ENCODE data around the gene ADAMTS12.

ADAMTS12 gene

DNA sequence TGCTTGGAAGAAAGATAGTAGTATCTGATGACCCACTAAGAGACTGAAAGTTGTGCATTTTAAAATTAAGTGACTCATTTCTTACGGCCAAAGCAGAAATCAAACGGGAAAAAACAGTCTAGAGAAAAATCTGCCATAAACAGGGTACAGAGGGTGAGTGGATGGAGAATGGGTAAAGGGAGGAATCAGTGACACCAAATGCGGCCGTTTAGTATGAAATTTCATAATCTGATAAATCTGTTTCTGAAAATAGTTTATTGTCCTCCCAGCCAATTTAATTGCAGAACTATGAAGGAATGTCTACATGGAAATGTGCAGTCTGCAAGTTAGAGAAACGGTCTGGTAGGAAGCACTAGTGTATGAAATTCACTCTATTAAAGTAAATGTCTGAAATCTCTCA is 39.5 kb downstream of the ADAMTS12 start:
- no peaks in the 10 kb centered on the region for H3K27me3 ChIP-seq (ENCODE audit: control insufficient read depth in 1 of 2, insufficient read depth in 1 of 2, low read length in 2 of 2)
- no peak overlapping the region for H2BK5ac ChIP-seq (ENCODE audit: low read depth, low read length, poor library complexity, severe bottlenecking)
- peak overlapping the region; percentile 79 for H3K9ac ChIP-seq (ENCODE audit: low read length)
- no peak overlapping the region for H2BK12ac ChIP-seq (ENCODE audit: low read length in 2 of 2)
- H3K36me3 ChIP-seq (ENCODE audit: control insufficient read depth in 1 of 2, insufficient read depth in 2 of 2, low read depth in 1 of 2, low read length in 2 of 2): no peaks in the 10 kb centered on the region
- peaks cover 8% of the 10 kb centered on the region for H3K79me1 ChIP-seq (replicated peaks; ENCODE audit: low read length, poor library complexity, severe bottlenecking)
- no peak overlapping the region for H2BK120ac ChIP-seq (ENCODE audit: low read depth, low read length)
- no peak overlapping the region for H3K18ac ChIP-seq (ENCODE audit: low read depth in 1 of 2, low read length in 2 of 2)
- H3K4me1 ChIP-seq (ENCODE audit: control insufficient read depth, insufficient read depth, low read depth, low read length): peaks cover 24% of the 10 kb centered on the region
- H3K23ac ChIP-seq (ENCODE audit: low read length in 2 of 2): no peak overlapping the region
- H2AFZ ChIP-seq (ENCODE audit: low read depth, low read length): no peak overlapping the region
- no peak overlapping the region for H4K8ac ChIP-seq (ENCODE audit: low read length)
- H3K4ac ChIP-seq (ENCODE audit: low read depth in 1 of 2, low read length in 2 of 2): no peak overlapping the region
- peak; percentile 48 for DNase-seq
- no peak overlapping the region for H2BK15ac ChIP-seq (ENCODE audit: low read depth, poor library complexity, severe bottlenecking)
- H3K4me3 ChIP-seq (ENCODE audit: insufficient read depth in 1 of 2, low read depth in 1 of 2, low read length in 2 of 2): peak overlapping the region in 1 of 2 experiments; percentile 32
- H3K27ac ChIP-seq (ENCODE audit: low read length, poor library complexity, severe bottlenecking): peak overlapping the region; percentile 30
- WGBS: 33% methylated on average over 3 of the region's 5 CpGs
- no peak overlapping the region for H3K4me2 ChIP-seq (ENCODE audit: low read length, poor library complexity, severe bottlenecking)
- no peak overlapping the region for H2AK5ac ChIP-seq (ENCODE audit: low read length, severe bottlenecking)
- no peak overlapping the region for H3K14ac ChIP-seq (ENCODE audit: low read length in 2 of 2)
- no peak overlapping the region for H4K91ac ChIP-seq (ENCODE audit: low read length)
- no peaks in the 10 kb centered on the region for H3K9me3 ChIP-seq (ENCODE audit: control insufficient read depth, low read length)

GRCh38 chr5:33850100-33850594 is 41.6 kb downstream of the ADAMTS12 start:
- Histone ChIP-seq H3K4ac (ENCODE audit: low read depth in 1 of 2, low read length in 2 of 2) (peak overlapping the region; percentile 14 to 59), H3K27ac (ENCODE audit: low read length, poor library complexity, severe bottlenecking) (peak overlapping the region; percentile 82), H3K18ac (ENCODE audit: low read depth in 1 of 2, low read length in 2 of 2) (peak overlapping the region; percentile 61 to 67), H4K8ac (ENCODE audit: low read length) (peak overlapping the region; percentile 90), H4K91ac (ENCODE audit: low read length) (peak overlapping the region; percentile 73), H3K4me1 (ENCODE audit: control insufficient read depth, insufficient read depth, low read depth, low read length) (peaks cover 18% of the 10 kb centered on the region), H3K27me3 (ENCODE audit: control insufficient read depth in 1 of 2, insufficient read depth in 1 of 2, low read length in 2 of 2) (no peaks in the 10 kb centered on the region), H2BK120ac (ENCODE audit: low read depth, low read length) (peak overlapping the region; percentile 11), H2BK15ac (ENCODE audit: low read depth, poor library complexity, severe bottlenecking) (peak overlapping the region; percentile 88), H2AFZ (ENCODE audit: low read depth, low read length) (no peak overlapping the region), H3K36me3 (ENCODE audit: control insufficient read depth in 1 of 2, insufficient read depth in 2 of 2, low read depth in 1 of 2, low read length in 2 of 2) (peaks cover 0 to 3% of the 10 kb centered on the region in 2 experiments), H3K79me1 (replicated peaks; ENCODE audit: low read length, poor library complexity, severe bottlenecking) (peaks cover 11% of the 10 kb centered on the region), H3K9ac (ENCODE audit: low read length) (no peak overlapping the region), H3K23ac (ENCODE audit: low read length in 2 of 2) (no peak overlapping the region), H2BK12ac (ENCODE audit: low read length in 2 of 2) (peak overlapping the region; percentile 57 to 94), H3K4me2 (ENCODE audit: low read length, poor library complexity, severe bottlenecking) (no peak overlapping the region), H3K4me3 (ENCODE audit: insufficient read depth in 1 of 2, low read depth in 1 of 2, low read length in 2 of 2) (no peak overlapping the region), H3K9me3 (ENCODE audit: control insufficient read depth, low read length) (no peaks in the 10 kb centered on the region), H3K14ac (ENCODE audit: low read length in 2 of 2) (no peak overlapping the region), H2AK5ac (ENCODE audit: low read length, severe bottlenecking) (peak overlapping the region; percentile 37), H2BK5ac (ENCODE audit: low read depth, low read length, poor library complexity, severe bottlenecking) (no peak overlapping the region)
- 16% methylated on average over 9 of the region's 9 CpGs for WGBS
- peak; percentile 83 for DNase-seq

DNA sequence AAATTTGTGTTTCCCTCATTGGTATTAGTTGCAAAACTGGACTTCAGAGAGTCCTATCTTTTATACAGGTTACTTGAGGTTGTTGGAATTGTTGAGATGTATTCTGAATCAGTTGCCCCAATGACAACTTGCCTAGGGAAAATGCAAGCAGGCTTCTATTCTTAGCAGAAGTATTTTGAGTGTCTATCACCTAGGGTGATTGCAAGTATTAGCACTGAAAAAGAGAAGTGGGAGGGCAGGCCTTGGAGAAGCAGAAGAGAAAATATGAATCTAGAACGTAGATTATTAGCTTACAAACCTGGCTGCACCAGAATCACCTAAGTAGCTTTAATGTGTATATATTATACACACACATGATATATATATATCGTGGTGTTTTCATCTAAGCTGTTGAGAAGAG is 43.2 kb downstream of the ADAMTS12 start:
- Histone ChIP-seq H3K14ac (ENCODE audit: low read length in 2 of 2) (no peak overlapping the region), H3K18ac (ENCODE audit: low read depth in 1 of 2, low read length in 2 of 2) (no peak overlapping the region), H3K27me3 (ENCODE audit: control insufficient read depth in 1 of 2, insufficient read depth in 1 of 2, low read length in 2 of 2) (no peaks in the 10 kb centered on the region), H3K9ac (ENCODE audit: low read length) (no peak overlapping the region), H2BK5ac (ENCODE audit: low read depth, low read length, poor library complexity, severe bottlenecking) (no peak overlapping the region), H4K8ac (ENCODE audit: low read length) (no peak overlapping the region), H2BK15ac (ENCODE audit: low read depth, poor library complexity, severe bottlenecking) (no peak overlapping the region), H3K4me3 (ENCODE audit: insufficient read depth in 1 of 2, low read depth in 1 of 2, low read length in 2 of 2) (no peak overlapping the region), H3K27ac (ENCODE audit: low read length, poor library complexity, severe bottlenecking) (no peak overlapping the region), H3K4me2 (ENCODE audit: low read length, poor library complexity, severe bottlenecking) (no peak overlapping the region), H4K91ac (ENCODE audit: low read length) (no peak overlapping the region), H3K4ac (ENCODE audit: low read depth in 1 of 2, low read length in 2 of 2) (no peak overlapping the region), H3K23ac (ENCODE audit: low read length in 2 of 2) (no peak overlapping the region), H3K4me1 (ENCODE audit: control insufficient read depth, insufficient read depth, low read depth, low read length) (peaks cover 16% of the 10 kb centered on the region), H2AFZ (ENCODE audit: low read depth, low read length) (no peak overlapping the region), H2BK120ac (ENCODE audit: low read depth, low read length) (no peak overlapping the region), H2AK5ac (ENCODE audit: low read length, severe bottlenecking) (no peak overlapping the region), H2BK12ac (ENCODE audit: low read length in 2 of 2) (no peak overlapping the region), H3K79me1 (replicated peaks; ENCODE audit: low read length, poor library complexity, severe bottlenecking) (peaks cover 11% of the 10 kb centered on the region), H3K9me3 (ENCODE audit: control insufficient read depth, low read length) (no peaks in the 10 kb centered on the region), H3K36me3 (ENCODE audit: control insufficient read depth in 1 of 2, insufficient read depth in 2 of 2, low read depth in 1 of 2, low read length in 2 of 2) (peaks cover 0 to 3% of the 10 kb centered on the region in 2 experiments)
- WGBS: no CpG with 5 or more reads among the region's 2 CpGs
- DNase-seq: no peak

GRCh38 chr5:33846851-33847250 is 44.9 kb downstream of the ADAMTS12 start:
- Histone ChIP-seq H2BK5ac (ENCODE audit: low read depth, low read length, poor library complexity, severe bottlenecking) (no peak overlapping the region), H2AK5ac (ENCODE audit: low read length, severe bottlenecking) (no peak overlapping the region), H3K4me3 (ENCODE audit: insufficient read depth in 1 of 2, low read depth in 1 of 2, low read length in 2 of 2) (no peak overlapping the region), H2AFZ (ENCODE audit: low read depth, low read length) (no peak overlapping the region), H3K9me3 (ENCODE audit: control insufficient read depth, low read length) (no peaks in the 10 kb centered on the region), H3K4me1 (ENCODE audit: control insufficient read depth, insufficient read depth, low read depth, low read length) (peaks cover 18% of the 10 kb centered on the region), H3K27me3 (ENCODE audit: control insufficient read depth in 1 of 2, insufficient read depth in 1 of 2, low read length in 2 of 2) (no peaks in the 10 kb centered on the region), H3K18ac (ENCODE audit: low read depth in 1 of 2, low read length in 2 of 2) (peak overlapping the region; percentile 37 to 46), H3K36me3 (ENCODE audit: control insufficient read depth in 1 of 2, insufficient read depth in 2 of 2, low read depth in 1 of 2, low read length in 2 of 2) (peaks cover 0 to 3% of the 10 kb centered on the region in 2 experiments), H3K23ac (ENCODE audit: low read length in 2 of 2) (no peak overlapping the region), H3K9ac (ENCODE audit: low read length) (no peak overlapping the region), H3K27ac (ENCODE audit: low read length, poor library complexity, severe bottlenecking) (no peak overlapping the region), H2BK120ac (ENCODE audit: low read depth, low read length) (no peak overlapping the region), H4K91ac (ENCODE audit: low read length) (no peak overlapping the region), H3K4ac (ENCODE audit: low read depth in 1 of 2, low read length in 2 of 2) (peak overlapping the region in 1 of 2 experiments; percentile 24), H4K8ac (ENCODE audit: low read length) (peak overlapping the region; percentile 77), H3K79me1 (replicated peaks; ENCODE audit: low read length, poor library complexity, severe bottlenecking) (peaks cover 15% of the 10 kb centered on the region), H3K14ac (ENCODE audit: low read length in 2 of 2) (no peak overlapping the region), H3K4me2 (ENCODE audit: low read length, poor library complexity, severe bottlenecking) (no peak overlapping the region), H2BK15ac (ENCODE audit: low read depth, poor library complexity, severe bottlenecking) (no peak overlapping the region), H2BK12ac (ENCODE audit: low read length in 2 of 2) (peak overlapping the region in 1 of 2 experiments; percentile 28)
- peak; percentile 46 for DNase-seq
- 74% methylated on average over 2 of the region's 2 CpGs for WGBS

Measured in mesenchymal stem cell (in vitro differentiated cells and primary cell).